Stimulated activated CD4-positive, alpha-beta T cell treated with anti-CD3 and anti-CD28 coated beads, Interleukin-4, amount 100 ng/mL, for 24 hours (primary cell): Measurements from ENCODE around the gene LONP2.
A peak's percentile ranks its signal among the peaks of the same experiment; 100 is the strongest.

Source experiments
- DNase-seq: peaks from one replicate; pipeline ENCODE4 v3.0.0-alpha.2; 2020

Gene LONP2

GRCh38 chr16:48244080-48244862 lies at the start of gene LONP2:
Gene LONP2, plus strand, starts transcription at chr16:48244300. Its CDS starts 89 bp downstream, at chr16:48244389.
- DNase-seq, result peak; percentile 94

DNA sequence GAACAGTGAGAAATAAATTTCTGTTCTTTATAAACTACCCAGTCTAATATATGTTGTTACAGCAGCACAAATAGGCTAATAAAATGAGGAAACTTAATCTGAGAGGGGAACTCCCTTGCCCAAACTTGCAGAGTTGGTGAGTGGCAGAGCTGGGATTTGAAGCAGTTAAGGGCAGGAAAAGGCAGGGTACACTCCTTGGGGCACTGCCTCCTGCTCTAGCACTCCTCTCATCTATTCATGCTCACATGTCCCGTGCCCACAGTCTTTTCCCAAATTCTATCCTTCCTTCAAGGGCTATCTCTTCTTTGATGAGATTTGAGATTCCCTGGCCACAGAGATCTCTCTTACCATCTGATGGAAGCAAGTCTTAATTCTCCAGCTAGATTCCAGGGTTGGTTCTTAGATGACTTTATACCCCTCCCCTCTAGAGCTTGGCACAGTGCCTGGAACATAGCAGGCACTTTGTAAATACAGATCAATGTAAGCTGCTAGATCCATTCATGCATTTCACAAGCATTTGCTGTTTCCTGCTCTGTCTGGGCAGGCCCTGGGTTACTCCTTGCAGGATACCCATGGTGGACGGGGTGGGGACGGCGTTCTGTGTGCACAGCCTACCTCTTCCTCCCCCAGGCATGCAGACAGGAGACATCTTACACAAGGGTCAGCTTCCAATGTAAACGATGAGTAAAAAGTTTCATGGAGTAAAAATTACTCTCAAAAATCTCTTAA lies 49.1 kb upstream of the LONP2 start:
- DNase-seq, result no peak

DNA sequence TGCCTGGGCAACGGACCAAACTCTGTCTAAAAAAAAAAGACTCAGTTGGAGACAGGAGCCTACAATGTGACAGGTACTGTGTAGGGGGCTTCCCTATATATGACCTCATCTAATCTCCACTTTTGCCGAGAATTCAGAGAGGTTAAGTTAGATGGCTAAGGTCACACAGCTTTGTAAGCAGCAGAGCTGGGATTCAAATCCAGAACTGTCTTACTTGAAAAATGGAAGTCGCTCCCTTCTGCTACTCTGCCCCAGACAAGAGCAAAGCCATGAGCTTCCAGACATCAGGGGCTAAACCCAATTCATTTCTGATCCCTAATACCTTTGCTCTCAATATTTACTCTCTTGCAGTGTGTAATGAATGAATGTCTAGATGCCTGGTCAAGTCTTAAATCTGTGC lies 46.8 kb upstream of the LONP2 start:
- no peak for DNase-seq

GRCh38 chr16:48201515-48202201 lies 42.4 kb upstream of the LONP2 start:
- DNase-seq, result no peak

GRCh38 chr16:48203974-48204824 lies 39.9 kb upstream of the LONP2 start:
- no peak for DNase-seq

DNA sequence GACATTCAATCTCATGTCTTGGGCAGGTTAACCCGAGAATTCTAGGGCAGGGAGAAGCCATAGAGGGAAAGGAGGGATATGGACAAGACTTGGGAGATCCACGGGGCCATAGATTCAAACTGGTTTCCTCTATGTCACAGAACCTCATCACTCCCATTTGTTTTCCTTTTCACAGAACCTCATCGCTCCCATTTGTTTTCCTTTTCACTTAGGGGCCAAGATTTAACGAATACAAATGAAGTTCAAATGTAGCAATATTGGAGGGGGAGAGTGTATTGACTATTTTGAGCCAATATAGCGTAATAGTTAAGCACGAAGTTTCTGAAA lies 39.3 kb upstream of the LONP2 start:
- DNase-seq, result no peak

DNA sequence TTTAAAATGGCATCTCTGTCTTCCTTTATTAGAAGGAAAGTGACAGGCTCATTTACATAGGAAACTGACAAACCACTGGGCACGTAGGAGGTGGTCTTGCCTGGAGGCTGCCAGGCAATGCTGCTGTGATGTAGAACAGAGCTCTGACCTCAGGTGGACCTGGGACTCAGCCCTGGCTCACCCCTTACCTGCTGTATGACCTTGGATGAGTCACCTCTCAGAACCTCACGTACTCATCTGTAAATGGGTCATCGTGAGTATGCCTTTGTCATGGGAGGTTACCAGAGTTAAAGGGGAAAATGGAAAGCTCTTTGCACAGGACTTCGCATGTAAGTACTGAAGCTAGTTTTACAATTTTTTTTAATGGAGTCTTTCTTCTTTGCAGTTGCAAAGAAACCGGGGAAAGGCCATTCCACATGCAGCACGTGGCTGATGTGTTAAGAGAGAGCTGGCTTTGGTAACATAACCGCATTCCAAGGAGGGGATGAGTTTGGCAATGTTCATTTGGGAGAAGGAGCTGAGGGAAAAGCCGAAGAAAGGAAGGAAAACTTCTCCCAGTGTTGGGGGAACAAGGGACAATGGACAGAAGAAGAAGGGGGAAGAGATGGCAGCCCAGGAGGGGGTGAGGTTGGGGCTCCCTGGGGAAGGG lies 37.4 kb upstream of the LONP2 start:
- DNase-seq, result no peak

GRCh38 chr16:48210747-48211146 lies 33.4 kb upstream of the LONP2 start:
- DNase-seq, result no peak

- no peak for DNase-seq
These were observed 32.1 kb upstream of the LONP2 start for GRCh38 chr16:48212033-48212432.

DNA sequence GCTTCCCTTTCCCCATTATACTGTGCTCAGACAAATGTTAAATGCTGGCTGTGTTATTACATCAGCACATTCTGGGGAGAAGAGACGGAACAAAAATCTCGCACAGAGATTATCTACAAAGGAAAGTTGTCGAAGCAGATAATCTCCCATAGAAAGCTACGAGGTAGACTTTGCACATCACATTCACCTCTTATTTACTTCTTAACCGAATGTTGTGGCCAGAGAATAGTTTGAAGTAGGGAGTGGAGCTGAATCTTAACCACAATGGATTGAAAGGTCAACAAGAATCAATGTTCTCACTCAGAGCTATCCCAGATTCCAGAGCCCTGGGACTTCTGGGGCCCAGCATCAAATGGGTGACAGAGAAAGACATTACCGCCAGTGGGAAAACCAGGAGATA lies 28.4 kb upstream of the LONP2 start:
- no peak for DNase-seq

GRCh38 chr16:48217708-48218107 lies 26.4 kb upstream of the LONP2 start:
- DNase-seq, result no peak

GRCh38 chr16:48218473-48218872 lies 25.6 kb upstream of the LONP2 start:
- DNase-seq, result no peak

DNA sequence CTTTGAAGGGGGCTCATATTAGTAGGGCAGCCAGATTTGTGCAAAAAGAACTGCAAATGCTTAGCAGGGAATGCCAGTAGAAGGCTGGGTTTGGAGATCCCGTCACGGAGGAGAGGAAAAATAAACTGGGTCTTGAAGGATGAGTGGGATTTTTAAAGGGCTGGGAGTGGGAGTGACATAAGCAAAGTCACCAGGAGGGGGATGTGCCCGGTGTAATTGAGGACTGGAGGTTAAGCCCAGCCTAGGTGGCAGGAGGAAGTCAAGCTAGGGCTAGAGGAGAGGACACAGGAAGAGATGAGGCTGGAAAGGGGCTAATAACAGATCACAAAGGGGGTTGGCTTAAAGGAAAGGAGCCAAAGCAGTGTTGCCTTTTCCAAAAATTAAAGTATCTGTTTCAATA lies 23.2 kb upstream of the LONP2 start:
- DNase-seq, result no peak

DNA sequence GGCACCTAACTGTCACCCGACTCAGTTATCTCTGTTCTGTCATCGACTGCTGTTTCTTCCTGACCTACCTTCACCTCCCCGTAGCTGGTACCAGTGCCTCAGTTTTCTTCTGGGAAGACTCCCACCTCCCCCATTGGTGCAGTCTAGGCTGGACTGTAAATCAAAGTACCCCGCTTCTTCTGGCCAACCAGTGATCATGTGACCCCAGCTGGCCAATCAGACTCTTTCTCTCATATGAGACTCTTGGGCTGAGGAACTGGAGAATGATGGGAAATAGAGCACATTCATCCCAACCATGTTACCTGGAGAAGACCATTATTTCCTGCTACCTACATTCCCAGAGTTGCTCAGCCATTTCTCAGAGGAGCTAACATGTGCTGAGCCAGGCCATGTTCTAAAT lies 20.6 kb upstream of the LONP2 start:
- DNase-seq, result no peak

DNA sequence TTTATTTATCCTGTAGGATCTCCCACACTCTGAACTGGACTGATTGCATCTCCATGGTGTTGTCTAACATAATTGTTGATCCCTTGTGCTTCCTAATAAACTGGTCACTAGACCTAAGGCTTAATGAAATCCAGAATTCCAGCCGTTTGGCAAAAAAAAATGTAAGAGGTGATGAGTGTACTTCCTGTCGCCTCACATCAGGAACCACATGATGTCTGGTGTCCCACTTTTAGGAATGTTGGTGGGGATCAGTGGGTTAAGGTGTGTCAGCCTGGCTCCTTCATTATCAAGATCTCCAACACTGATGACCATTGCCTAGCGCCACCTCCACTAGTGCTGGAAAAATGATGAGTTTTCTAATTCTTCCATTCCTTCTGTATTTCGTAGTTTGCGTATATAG lies 18.6 kb upstream of the LONP2 start:
- no peak for DNase-seq

GRCh38 chr16:48231727-48232492 lies 12.2 kb upstream of the LONP2 start:
- peak; percentile 24 for DNase-seq

GRCh38 chr16:48232493-48233040 lies 11.5 kb upstream of the LONP2 start:
- DNase-seq, result no peak

DNA sequence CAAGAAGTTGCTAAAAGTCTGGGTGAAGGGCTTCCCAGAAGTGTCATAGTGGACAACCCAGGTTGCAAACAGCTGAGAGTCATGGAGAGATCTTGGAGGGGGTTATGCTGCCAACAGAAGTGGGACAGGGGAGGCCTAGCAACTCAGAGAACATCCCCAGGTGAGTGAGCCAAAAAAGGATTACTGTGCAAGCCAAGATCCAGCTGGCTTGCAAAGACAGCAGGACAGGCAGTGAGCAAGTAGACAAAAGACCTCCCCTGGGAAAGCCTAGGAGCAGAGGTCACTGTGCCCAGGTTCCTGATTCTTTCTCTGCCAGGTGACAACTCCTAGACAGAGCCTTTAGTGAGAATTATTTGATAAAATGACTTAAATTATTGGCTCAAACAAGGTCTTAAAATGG lies 9.5 kb upstream of the LONP2 start:
- no peak for DNase-seq

DNA sequence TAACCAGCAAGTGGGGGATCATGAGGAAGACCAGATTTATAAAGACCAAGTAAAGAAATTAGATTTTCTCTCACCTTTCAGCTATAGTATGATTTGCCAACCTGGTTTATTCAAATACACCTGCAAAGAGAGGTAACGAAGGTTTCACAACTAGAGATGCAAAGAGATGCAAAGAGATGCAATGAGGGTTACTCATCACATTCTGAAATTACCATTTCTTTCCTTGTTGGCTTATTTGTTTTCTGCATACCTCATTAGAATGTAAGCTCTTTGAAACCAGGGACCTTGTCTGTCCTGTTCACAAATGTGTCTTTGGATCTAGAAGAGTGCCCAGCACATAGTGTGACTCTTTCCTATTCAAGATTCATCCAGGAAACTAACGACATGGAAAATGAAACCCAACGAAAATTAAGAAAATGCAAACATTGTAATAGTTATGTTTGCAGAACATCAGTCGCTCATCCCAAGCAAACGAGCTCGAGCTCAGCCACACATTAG lies 9.0 kb upstream of the LONP2 start:
- no peak for DNase-seq

GRCh38 chr16:48235556-48236136 lies 8.5 kb upstream of the LONP2 start:
- DNase-seq, result no peak

DNA sequence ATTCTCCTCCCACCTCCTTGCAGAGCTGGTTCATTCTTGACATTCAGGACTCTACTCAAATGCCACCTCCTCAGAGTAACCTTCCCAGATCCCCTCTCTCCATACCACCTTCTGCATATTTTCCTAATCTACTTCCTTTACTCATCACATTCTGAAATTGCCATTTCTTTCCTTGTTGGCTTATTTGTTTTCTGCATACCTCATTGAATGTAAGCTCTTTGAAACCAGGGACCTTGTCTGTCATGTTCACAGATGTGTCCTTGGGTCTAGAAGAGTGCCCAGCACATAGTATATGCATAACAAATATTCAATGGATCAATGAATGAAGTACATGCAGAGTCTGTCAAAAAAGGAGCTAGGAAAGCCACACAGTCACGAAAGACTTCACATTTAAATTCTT lies 7.8 kb upstream of the LONP2 start:
- DNase-seq, result no peak
